NCI-H510A (cell line): ENCODE results near the gene ZNHIT2.

ENCODE experiments used
- DNase-seq: peaks from one replicate; lab custom pipeline; 2025; lab: John Stamatoyannopoulos, UW

Gene ZNHIT2

GRCh38 chr11:65103476-65103875, 14.0 kb downstream of the ZNHIT2 start:
- DNase-seq = no peak

- no peak for DNase-seq
These were observed 15.1 kb downstream of the ZNHIT2 start for GRCh38 chr11:65102142-65103095.

- no peak for DNase-seq
These were observed 16.7 kb downstream of the ZNHIT2 start for GRCh38 chr11:65100674-65101350.

GRCh38 chr11:65096926-65097325, 20.6 kb downstream of the ZNHIT2 start:
- DNase-seq = no peak

- DNase-seq = peak; percentile 86
These were observed 21.3 kb downstream of the ZNHIT2 start, which contains the start of gene VPS51 for GRCh38 chr11:65095974-65096806. Gene VPS51, plus strand, starts transcription at chr11:65096214. Its CDS starts 37 bp downstream, at chr11:65096251.

GRCh38 chr11:65095427-65095826, 22.1 kb downstream of the ZNHIT2 start:
- DNase-seq = no peak

GRCh38 chr11:65090628-65091027, 26.9 kb downstream of the ZNHIT2 start:
- DNase-seq = no peak

GRCh38 chr11:65089621-65090020, 27.9 kb downstream of the ZNHIT2 start:
- DNase-seq = no peak

GRCh38 chr11:65087827-65088226, 29.7 kb downstream of the ZNHIT2 start:
- no peak for DNase-seq

GRCh38 chr11:65087216-65087615, 30.3 kb downstream of the ZNHIT2 start:
- no peak for DNase-seq

- no peak for DNase-seq
These were observed 30.7 kb downstream of the ZNHIT2 start for GRCh38 chr11:65086809-65087208.

- no peak for DNase-seq
These were observed 32.1 kb downstream of the ZNHIT2 start for GRCh38 chr11:65085446-65085845.

GRCh38 chr11:65084598-65085375, 32.7 kb downstream of the ZNHIT2 start:
- no peak for DNase-seq

GRCh38 chr11:65083834-65084597, 33.5 kb downstream of the ZNHIT2 start, which contains the start of the genes CDCA5 and ZFPL1:
Gene CDCA5, minus strand, starts transcription at chr11:65084040. Its CDS starts 62 bp downstream, at chr11:65083978.
Gene ZFPL1, plus strand, starts transcription at chr11:65084222. Its CDS starts 477 bp downstream, at chr11:65084699.
- DNase-seq = peak; percentile 92

- DNase-seq = no peak
These were observed 34.2 kb downstream of the ZNHIT2 start for GRCh38 chr11:65083134-65083833.

GRCh38 chr11:65078786-65079342, 38.6 kb downstream of the ZNHIT2 start:
- no peak for DNase-seq

- no peak for DNase-seq
These were observed 39.4 kb downstream of the ZNHIT2 start for GRCh38 chr11:65078151-65078550.

GRCh38 chr11:65077451-65077850, 40.0 kb downstream of the ZNHIT2 start:
- DNase-seq = no peak

GRCh38 chr11:65072631-65072966, 44.9 kb downstream of the ZNHIT2 start:
- DNase-seq = no peak
